Measurements from ENCODE around the gene ZMYM2. TPM values are rescaled to one million over a fixed set of nuclear protein-coding genes. Genes with fewer than 3 reads are reported as not detected.

The ZMYM2 gene
- total and polyA plus RNA-seq, 2 of the 13 experiments (the other 11 are each of a cell fraction or from before 2014, with no cell fraction given): 22.4 to 40.8 TPM

DNA sequence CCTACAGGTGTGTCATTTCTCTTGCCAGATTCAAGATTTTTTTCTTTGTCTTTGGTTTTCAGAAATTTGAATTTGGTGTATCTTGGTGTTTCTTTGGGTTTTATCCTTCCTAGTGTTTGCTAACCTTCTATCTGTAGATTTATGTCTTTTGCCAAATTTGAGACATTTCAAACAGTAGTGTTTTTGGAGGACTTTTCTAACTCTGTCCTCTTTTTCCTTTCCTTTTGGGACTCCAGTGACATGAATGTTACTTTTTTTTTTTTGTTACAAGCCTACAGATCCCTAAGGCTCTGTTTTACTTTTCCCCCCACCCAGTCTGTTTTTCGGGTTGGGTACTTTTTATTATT lies 58.8 kb downstream of the ZMYM2 start:
- intact Hi-C loops (cut with micrococcal nuclease; ENCODE audit: unreplicated experiment): no loop called here
- H3K36me3 ChIP-seq (replicated peaks in 1 of 2; ENCODE audit: control insufficient read depth in 1 of 2, insufficient read depth in 2 of 2, low read length in 2 of 2): peaks cover 5 to 13% of the 10 kb centered on the region in 2 experiments; a peak in 4 of 5 replicates

More for the DNA sequence above, 58.8 kb downstream of the ZMYM2 start:
- Histone ChIP-seq H2AFZ (ENCODE audit: low read length) (no peak overlapping the region), H3K4me1 (ENCODE audit: insufficient read depth, low read length) (no peaks in the 10 kb centered on the region), H3K79me2 (ENCODE audit: insufficient read depth, low read length) (peaks cover 3% of the 10 kb centered on the region), H4K20me1 (ENCODE audit: insufficient read depth, low read length) (no peaks in the 10 kb centered on the region), H3K9me3 (ENCODE audit: low read length) (no peaks in the 10 kb centered on the region), H3K27ac (ENCODE audit: extremely low read length, insufficient read depth, low read length) (no peak overlapping the region), H3K4me2 (ENCODE audit: low read depth, low read length) (no peak overlapping the region), H3K9ac (ENCODE audit: insufficient read depth, low read depth, low read length) (no peak overlapping the region), H3K4me3 (replicated peaks in 1 of 3; ENCODE audit: insufficient read depth in 1 of 3, low read depth in 2 of 3, low read length in 3 of 3) (no peak overlapping the region), H3K27me3 (ENCODE audit: control insufficient read depth in 1 of 2, insufficient read depth in 2 of 2, low read length in 2 of 2) (no peaks in the 10 kb centered on the region)
- TF ChIP-seq IRF2 (CRISPR knock-in tag; IDR thresholded peaks at IDR 0.05) (no peak), ZNF713 (CRISPR knock-in tag; IDR thresholded peaks at IDR 0.05) (no peak), ATAD3A (CRISPR knock-in tag; IDR thresholded peaks at IDR 0.05) (no peak), HNRNPL (IDR thresholded peaks at IDR 0.05; ENCODE audit: low read depth, low read length) (no peak), DPF2 (CRISPR knock-in tag; IDR thresholded peaks at IDR 0.05; ENCODE audit: borderline replicate concordance, low read depth) (no peak), NCOA5 (CRISPR knock-in tag; IDR thresholded peaks at IDR 0.05) (no peak), CENPT (CRISPR knock-in tag; IDR thresholded peaks at IDR 0.05; ENCODE audit: low read depth) (no peak), SRSF9 (IDR thresholded peaks at IDR 0.05; ENCODE audit: borderline replicate concordance, insufficient read depth, low read depth, low read length, poor library complexity, severe bottlenecking) (no peak), ZNF225 (CRISPR knock-in tag; IDR thresholded peaks at IDR 0.05) (no peak)
- TF ChIP-seq, protein P1, sequence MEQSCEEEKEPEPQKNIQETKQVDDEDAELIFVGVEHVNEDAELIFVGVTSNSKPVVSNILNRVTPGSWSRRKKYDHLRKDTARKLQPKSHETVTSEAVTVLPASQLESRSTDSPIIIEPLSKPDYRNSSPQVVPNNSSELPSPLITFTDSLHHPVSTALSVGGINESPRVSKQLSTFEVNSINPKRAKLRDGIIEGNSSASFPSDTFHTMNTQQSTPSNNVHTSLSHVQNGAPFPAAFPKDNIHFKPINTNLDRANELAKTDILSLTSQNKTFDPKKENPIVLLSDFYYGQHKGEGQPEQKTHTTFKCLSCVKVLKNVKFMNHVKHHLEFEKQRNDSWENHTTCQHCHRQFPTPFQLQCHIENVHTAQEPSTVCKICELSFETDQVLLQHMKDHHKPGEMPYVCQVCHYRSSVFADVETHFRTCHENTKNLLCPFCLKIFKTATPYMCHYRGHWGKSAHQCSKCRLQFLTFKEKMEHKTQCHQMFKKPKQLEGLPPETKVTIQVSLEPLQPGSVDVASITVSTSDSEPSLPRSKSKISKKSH (CRISPR knock-in tag; IDR thresholded peaks at IDR 0.05; ENCODE audit: borderline replicate concordance): no peak
- TF ChIP-seq, protein P2, sequence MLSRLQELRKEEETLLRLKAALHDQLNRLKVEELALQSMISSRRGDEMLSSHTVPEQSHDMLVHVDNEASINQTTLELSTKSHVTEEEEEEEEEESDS (CRISPR knock-in tag; IDR thresholded peaks at IDR 0.05; ENCODE audit: borderline replicate concordance): no peak
- TF ChIP-seq, protein P3, sequence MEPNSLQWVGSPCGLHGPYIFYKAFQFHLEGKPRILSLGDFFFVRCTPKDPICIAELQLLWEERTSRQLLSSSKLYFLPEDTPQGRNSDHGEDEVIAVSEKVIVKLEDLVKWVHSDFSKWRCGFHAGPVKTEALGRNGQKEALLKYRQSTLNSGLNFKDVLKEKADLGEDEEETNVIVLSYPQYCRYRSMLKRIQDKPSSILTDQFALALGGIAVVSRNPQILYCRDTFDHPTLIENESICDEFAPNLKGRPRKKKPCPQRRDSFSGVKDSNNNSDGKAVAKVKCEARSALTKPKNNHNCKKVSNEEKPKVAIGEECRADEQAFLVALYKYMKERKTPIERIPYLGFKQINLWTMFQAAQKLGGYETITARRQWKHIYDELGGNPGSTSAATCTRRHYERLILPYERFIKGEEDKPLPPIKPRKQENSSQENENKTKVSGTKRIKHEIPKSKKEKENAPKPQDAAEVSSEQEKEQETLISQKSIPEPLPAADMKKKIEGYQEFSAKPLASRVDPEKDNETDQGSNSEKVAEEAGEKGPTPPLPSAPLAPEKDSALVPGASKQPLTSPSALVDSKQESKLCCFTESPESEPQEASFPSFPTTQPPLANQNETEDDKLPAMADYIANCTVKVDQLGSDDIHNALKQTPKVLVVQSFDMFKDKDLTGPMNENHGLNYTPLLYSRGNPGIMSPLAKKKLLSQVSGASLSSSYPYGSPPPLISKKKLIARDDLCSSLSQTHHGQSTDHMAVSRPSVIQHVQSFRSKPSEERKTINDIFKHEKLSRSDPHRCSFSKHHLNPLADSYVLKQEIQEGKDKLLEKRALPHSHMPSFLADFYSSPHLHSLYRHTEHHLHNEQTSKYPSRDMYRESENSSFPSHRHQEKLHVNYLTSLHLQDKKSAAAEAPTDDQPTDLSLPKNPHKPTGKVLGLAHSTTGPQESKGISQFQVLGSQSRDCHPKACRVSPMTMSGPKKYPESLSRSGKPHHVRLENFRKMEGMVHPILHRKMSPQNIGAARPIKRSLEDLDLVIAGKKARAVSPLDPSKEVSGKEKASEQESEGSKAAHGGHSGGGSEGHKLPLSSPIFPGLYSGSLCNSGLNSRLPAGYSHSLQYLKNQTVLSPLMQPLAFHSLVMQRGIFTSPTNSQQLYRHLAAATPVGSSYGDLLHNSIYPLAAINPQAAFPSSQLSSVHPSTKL (CRISPR knock-in tag; IDR thresholded peaks at IDR 0.05): no peak
- TF ChIP-seq, protein P4, sequence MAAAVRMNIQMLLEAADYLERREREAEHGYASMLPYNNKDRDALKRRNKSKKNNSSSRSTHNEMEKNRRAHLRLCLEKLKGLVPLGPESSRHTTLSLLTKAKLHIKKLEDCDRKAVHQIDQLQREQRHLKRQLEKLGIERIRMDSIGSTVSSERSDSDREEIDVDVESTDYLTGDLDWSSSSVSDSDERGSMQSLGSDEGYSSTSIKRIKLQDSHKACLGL (CRISPR knock-in tag; IDR thresholded peaks at IDR 0.05): no peak
- ATAC-seq (no peak), DNase-seq (ENCODE audit: low spot score) (no peak), FAIRE-seq (no peak)
- WGBS (ENCODE audit: low lambda C conversion rate): 97% methylated on average over 1 of the region's 1 CpG
- CTCF ChIA-PET (ENCODE audit: low intra/inter-chr PET ratio, low total read pairs): no interaction called here
- POLR2A ChIA-PET: no interaction called here
- in situ Hi-C loops (cut with HindIII; ENCODE audit: extremely low pct_ligation_motif_present, low pct_unique_long_range_greater_than_20kb): no loop called here
- BruUV-seq (replicated peaks): no TSS peak
